ENCODE measurements around the gene RPP14.

The RPP14 gene

DNA sequence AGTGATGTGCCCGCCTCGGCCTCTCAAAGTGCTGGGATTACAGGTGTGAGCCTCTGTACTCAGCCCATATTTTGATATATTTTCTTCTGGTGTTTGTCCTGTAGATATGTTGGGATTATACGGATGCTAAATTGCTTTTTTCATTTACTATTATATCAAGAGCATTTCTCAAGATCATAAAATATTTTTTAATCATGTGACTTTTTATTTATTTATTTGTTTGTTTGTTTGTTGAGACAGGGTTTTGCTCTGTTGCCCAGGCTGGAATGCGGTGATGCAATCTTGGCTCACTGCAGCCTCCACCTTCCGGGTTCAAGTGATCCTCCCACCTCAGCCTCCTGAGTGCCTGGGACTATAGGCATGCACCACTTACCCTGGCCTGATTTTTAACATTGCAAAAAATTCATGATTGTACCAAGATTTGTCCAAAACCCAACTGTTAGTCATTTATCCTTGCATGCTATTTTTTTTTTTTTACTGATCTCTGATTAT lies 23.9 kb downstream of the RPP14 start:
- 100% methylated on average over 4 of the region's 5 CpGs for WGBS (ENCODE audit: insufficient coverage)
- Histone ChIP-seq H3K27me3 (replicated peaks in 2 of 5; ENCODE audit: control insufficient read depth in 4 of 5, insufficient read depth in 5 of 5, low read length in 4 of 5) (no peaks in the 10 kb centered on the region), H3K9me3 (ENCODE audit: control extremely low read depth in 1 of 5, control insufficient read depth in 4 of 5, insufficient read depth in 2 of 5, low read depth in 1 of 5, low read length in 4 of 5) (no peaks in the 10 kb centered on the region), H3K27ac (ENCODE audit: insufficient read depth in 1 of 2, low read depth in 1 of 2, low read length in 2 of 2, poor library complexity in 1 of 2, severe bottlenecking in 2 of 2) (no peak overlapping the region), H3K36me3 (ENCODE audit: control insufficient read depth in 4 of 4, insufficient read depth in 4 of 4, low read length in 3 of 4) (no peaks in the 10 kb centered on the region), H3K4me1 (ENCODE audit: control extremely low read depth in 1 of 4, control insufficient read depth in 4 of 4, insufficient read depth in 4 of 4, low read length in 3 of 4) (peaks cover 7 to 23% (median 21%) of the 10 kb centered on the region in 4 experiments), H3K4me3 (ENCODE audit: control insufficient read depth in 1 of 7, extremely low read depth in 1 of 7, insufficient read depth in 4 of 7, low read depth in 2 of 7, low read length in 6 of 7) (no peak overlapping the region)
- DNase-seq: no peak
- POLR2A ChIA-PET: no interaction called here
- CTCF ChIA-PET: interaction anchor here (1.1 to 7.4 kb wide), 6 partner anchors 10 to 86 kb away, joined by 3 to 44 read pairs (median 4); no protein-coding TSS in a partner anchor

DNA sequence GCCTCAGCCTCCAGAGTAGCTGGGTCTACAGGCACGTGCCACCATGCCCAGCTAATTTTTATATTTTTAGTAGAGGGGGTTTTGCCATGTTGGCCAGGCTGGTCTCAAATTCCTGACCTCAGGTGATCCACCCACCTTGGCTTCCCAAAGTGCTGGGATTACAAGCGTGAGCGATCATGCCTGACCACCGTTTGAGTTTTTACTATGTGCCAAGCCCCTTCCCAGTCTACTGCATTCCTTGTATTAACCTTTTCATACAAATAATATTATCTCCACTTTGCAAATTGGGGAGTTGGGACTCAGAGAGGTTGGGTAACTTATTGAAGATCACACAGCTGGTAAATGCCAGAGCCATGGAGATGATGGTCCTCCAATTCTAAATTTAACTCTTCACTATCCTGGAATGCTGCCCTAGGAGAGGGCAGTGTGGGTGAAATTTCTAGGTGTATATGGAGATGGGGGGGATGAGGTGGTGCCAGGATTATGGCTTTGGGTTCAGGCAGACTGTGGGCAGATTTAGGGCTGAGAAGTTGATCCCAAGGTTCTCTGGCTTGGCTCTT lies 25.6 kb downstream of the RPP14 start:
- no peak overlapping the region for H3K4me3 ChIP-seq (ENCODE audit: control insufficient read depth in 1 of 7, extremely low read depth in 1 of 7, insufficient read depth in 4 of 7, low read depth in 2 of 7, low read length in 6 of 7)
- 100% methylated on average over 4 of the region's 4 CpGs for WGBS (ENCODE audit: insufficient coverage)
- POLR2A ChIA-PET: no interaction called here
- DNase-seq: no peak
- H3K4me1 ChIP-seq (ENCODE audit: control extremely low read depth in 1 of 4, control insufficient read depth in 4 of 4, insufficient read depth in 4 of 4, low read length in 3 of 4): peaks cover 11 to 35% (median 33%) of the 10 kb centered on the region in 4 experiments
- H3K27ac ChIP-seq (ENCODE audit: insufficient read depth in 1 of 2, low read depth in 1 of 2, low read length in 2 of 2, poor library complexity in 1 of 2, severe bottlenecking in 2 of 2): no peak overlapping the region
- CTCF ChIA-PET: interaction anchor here (0.7 to 7.4 kb wide), 9 partner anchors 10 to 160 kb away, joined by 3 to 44 read pairs (median 3); partner anchors contain the start of gene KCTD6
- peaks cover 0 to 7% (median 0%) of the 10 kb centered on the region in 4 experiments for H3K36me3 ChIP-seq (ENCODE audit: control insufficient read depth in 4 of 4, insufficient read depth in 4 of 4, low read length in 3 of 4)
- no peaks in the 10 kb centered on the region for H3K9me3 ChIP-seq (ENCODE audit: control extremely low read depth in 1 of 5, control insufficient read depth in 4 of 5, insufficient read depth in 2 of 5, low read depth in 1 of 5, low read length in 4 of 5)
- no peaks in the 10 kb centered on the region for H3K27me3 ChIP-seq (replicated peaks in 2 of 5; ENCODE audit: control insufficient read depth in 4 of 5, insufficient read depth in 5 of 5, low read length in 4 of 5)

DNA sequence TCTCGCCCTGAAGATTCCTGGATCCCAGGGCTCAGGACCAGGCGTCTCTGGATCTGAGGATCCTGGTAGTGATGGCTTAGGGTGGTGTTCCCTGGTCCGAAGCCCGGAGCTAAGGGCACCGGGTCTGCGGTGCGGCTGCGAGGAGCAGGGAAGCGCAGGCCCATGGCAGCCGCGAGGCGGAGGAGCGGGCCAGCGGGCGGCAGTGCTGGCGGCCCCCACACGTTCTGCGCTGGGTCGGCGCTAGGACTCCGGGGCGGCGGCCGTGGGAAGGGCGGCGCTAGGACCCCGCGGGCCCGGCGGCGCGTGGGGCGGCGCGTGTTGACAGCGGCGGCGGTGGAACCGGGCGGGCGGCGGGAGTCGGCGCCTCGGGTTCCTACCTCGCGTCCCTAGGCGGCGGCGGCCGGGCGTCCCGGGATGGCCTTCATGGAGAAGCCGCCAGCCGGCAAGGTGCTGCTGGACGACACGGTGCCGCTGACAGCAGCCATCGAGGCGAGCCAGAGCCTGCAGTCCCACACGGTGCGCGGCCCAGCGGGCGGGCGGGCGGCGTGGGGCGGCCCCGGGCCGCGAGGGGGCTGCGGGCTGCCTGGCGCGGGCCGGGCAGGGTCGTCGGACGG lies 26.6 kb downstream of the RPP14 start, which contains the start of gene PXK:
TSS of gene PXK (plus strand) at position 318 of the 614 bp plus-strand sequence. CDS start at position 415, 97 bp downstream.
- CTCF ChIA-PET: interaction anchor here (0.6 to 7.4 kb wide), 16 partner anchors 17 to 165 kb away, joined by 3 to 44 read pairs (median 4); partner anchors contain the start of gene KCTD6
- Histone ChIP-seq H3K9me3 (ENCODE audit: control extremely low read depth in 1 of 5, control insufficient read depth in 4 of 5, insufficient read depth in 2 of 5, low read depth in 1 of 5, low read length in 4 of 5) (no peaks in the 10 kb centered on the region), H3K4me1 (ENCODE audit: control extremely low read depth in 1 of 4, control insufficient read depth in 4 of 4, insufficient read depth in 4 of 4, low read length in 3 of 4) (peaks cover 11 to 42% (median 34%) of the 10 kb centered on the region in 4 experiments), H3K4me3 (ENCODE audit: control insufficient read depth in 1 of 7, extremely low read depth in 1 of 7, insufficient read depth in 4 of 7, low read depth in 2 of 7, low read length in 6 of 7) (peak within 1 kb of the TSS; percentile 58 to 96 (median 85)), H3K27me3 (replicated peaks in 2 of 5; ENCODE audit: control insufficient read depth in 4 of 5, insufficient read depth in 5 of 5, low read length in 4 of 5) (no peaks in the 10 kb centered on the region), H3K36me3 (ENCODE audit: control insufficient read depth in 4 of 4, insufficient read depth in 4 of 4, low read length in 3 of 4) (peaks cover 0 to 16% (median 0%) of the 10 kb centered on the region in 4 experiments), H3K27ac (ENCODE audit: insufficient read depth in 1 of 2, low read depth in 1 of 2, low read length in 2 of 2, poor library complexity in 1 of 2, severe bottlenecking in 2 of 2) (peak within 1 kb of the TSS in 1 of 2 experiments; percentile 76)
- WGBS (ENCODE audit: insufficient coverage): 1% methylated on average over 79 of the region's 79 CpGs
- POLR2A ChIA-PET: interaction anchor here (2.0 kb wide), 1 partner anchor 18 kb away, joined by 6 read pairs; no protein-coding TSS in a partner anchor
- peak; percentile 78 to 93 (median 87) for DNase-seq

DNA sequence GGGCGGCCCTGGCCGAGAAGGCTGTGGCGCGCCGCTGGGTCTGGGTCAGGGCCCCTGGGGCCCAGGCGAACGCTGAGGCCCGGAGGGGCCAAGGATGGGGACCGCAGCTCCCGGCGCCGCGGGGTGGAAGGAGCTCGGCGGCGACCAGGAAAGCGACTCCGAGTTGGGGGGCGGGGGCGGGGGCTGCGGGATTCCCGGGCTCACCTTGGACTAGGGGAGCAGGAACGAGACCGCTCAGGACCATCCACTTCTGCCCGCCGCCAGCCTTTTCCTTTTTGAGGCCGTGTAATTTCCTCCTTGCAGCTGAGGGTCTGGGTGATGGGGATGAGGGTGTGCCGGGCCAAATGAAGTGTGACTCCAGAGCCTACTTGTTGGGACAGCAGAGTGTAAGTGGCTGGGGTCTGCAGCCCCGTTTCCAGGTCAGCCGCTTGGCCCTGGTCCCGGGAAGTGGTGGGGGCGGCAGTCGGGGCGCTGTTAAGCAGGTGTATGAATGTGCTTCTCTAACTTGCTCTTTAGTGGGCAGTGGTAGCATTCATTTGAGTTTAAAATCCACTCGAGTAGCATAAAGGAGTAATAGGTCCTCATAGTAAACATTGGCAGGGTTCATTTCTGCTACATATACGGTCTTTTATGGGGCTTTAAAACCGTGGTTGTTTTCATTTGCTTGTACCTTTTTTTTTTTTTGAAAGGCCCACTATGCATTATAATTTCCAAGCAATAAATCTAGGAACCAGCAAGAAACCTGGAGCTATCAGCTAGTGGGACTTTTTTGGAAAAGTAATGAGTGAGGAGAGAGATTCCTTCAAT lies 27.4 kb downstream of the RPP14 start:
- Histone ChIP-seq H3K9me3 (ENCODE audit: control extremely low read depth in 1 of 5, control insufficient read depth in 4 of 5, insufficient read depth in 2 of 5, low read depth in 1 of 5, low read length in 4 of 5) (no peaks in the 10 kb centered on the region), H3K4me3 (ENCODE audit: control insufficient read depth in 1 of 7, extremely low read depth in 1 of 7, insufficient read depth in 4 of 7, low read depth in 2 of 7, low read length in 6 of 7) (peak overlapping the region; percentile 58 to 96 (median 85)), H3K27me3 (replicated peaks in 2 of 5; ENCODE audit: control insufficient read depth in 4 of 5, insufficient read depth in 5 of 5, low read length in 4 of 5) (no peaks in the 10 kb centered on the region), H3K4me1 (ENCODE audit: control extremely low read depth in 1 of 4, control insufficient read depth in 4 of 4, insufficient read depth in 4 of 4, low read length in 3 of 4) (peaks cover 11 to 42% (median 34%) of the 10 kb centered on the region in 4 experiments), H3K36me3 (ENCODE audit: control insufficient read depth in 4 of 4, insufficient read depth in 4 of 4, low read length in 3 of 4) (peaks cover 0 to 19% (median 0%) of the 10 kb centered on the region in 4 experiments), H3K27ac (ENCODE audit: insufficient read depth in 1 of 2, low read depth in 1 of 2, low read length in 2 of 2, poor library complexity in 1 of 2, severe bottlenecking in 2 of 2) (peak overlapping the region in 1 of 2 experiments; percentile 76)
- ChIA-PET CTCF (interaction anchor here (0.7 to 7.4 kb wide), 17 partner anchors 10 to 200 kb away, joined by 3 to 44 read pairs (median 4); no protein-coding TSS in a partner anchor), POLR2A (interaction anchor here (1.2 to 2.0 kb wide), 2 partner anchors 8 to 17 kb away, joined by 5 to 6 read pairs; no protein-coding TSS in a partner anchor)
- WGBS (ENCODE audit: insufficient coverage): 0% methylated on average over 30 of the region's 37 CpGs
- peak in 2 of 3 donors; percentile 50 to 62 for DNase-seq

DNA sequence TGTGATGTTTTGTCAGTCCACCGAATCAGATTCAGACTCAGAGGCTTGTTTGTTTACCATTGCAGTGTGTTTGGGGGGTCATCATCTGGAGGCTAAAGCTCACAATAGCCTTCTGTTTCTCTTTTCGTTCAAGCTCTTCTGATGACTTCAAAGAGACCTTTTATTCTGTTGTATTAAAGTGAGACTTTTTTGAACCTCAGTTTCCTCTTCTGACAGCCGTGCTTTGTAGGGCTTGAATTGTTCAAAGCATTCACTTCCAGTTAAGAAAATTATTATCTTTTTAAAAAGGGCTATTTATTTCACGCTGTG lies 27.9 kb downstream of the RPP14 start:
- Histone ChIP-seq H3K27me3 (replicated peaks in 2 of 5; ENCODE audit: control insufficient read depth in 4 of 5, insufficient read depth in 5 of 5, low read length in 4 of 5) (no peaks in the 10 kb centered on the region), H3K4me1 (ENCODE audit: control extremely low read depth in 1 of 4, control insufficient read depth in 4 of 4, insufficient read depth in 4 of 4, low read length in 3 of 4) (peaks cover 11 to 42% (median 34%) of the 10 kb centered on the region in 4 experiments), H3K9me3 (ENCODE audit: control extremely low read depth in 1 of 5, control insufficient read depth in 4 of 5, insufficient read depth in 2 of 5, low read depth in 1 of 5, low read length in 4 of 5) (no peaks in the 10 kb centered on the region), H3K27ac (ENCODE audit: insufficient read depth in 1 of 2, low read depth in 1 of 2, low read length in 2 of 2, poor library complexity in 1 of 2, severe bottlenecking in 2 of 2) (peak overlapping the region in 1 of 2 experiments; percentile 76), H3K36me3 (ENCODE audit: control insufficient read depth in 4 of 4, insufficient read depth in 4 of 4, low read length in 3 of 4) (peaks cover 0 to 22% (median under 1%) of the 10 kb centered on the region in 4 experiments), H3K4me3 (ENCODE audit: control insufficient read depth in 1 of 7, extremely low read depth in 1 of 7, insufficient read depth in 4 of 7, low read depth in 2 of 7, low read length in 6 of 7) (peak overlapping the region in 6 of 7 experiments; percentile 58 to 96 (median 88))
- peak in 2 of 3 donors; percentile 9 to 22 for DNase-seq
- CTCF ChIA-PET: interaction anchor here (0.7 to 7.4 kb wide), 14 partner anchors 9 to 200 kb away, joined by 3 to 44 read pairs (median 4); partner anchors contain the start of genes HTD2 and RPP14
- 33% methylated on average over 3 of the region's 4 CpGs for WGBS (ENCODE audit: insufficient coverage)
- POLR2A ChIA-PET: interaction anchor here (1.2 to 2.0 kb wide), 2 partner anchors 9 to 17 kb away, joined by 5 to 6 read pairs; no protein-coding TSS in a partner anchor

DNA sequence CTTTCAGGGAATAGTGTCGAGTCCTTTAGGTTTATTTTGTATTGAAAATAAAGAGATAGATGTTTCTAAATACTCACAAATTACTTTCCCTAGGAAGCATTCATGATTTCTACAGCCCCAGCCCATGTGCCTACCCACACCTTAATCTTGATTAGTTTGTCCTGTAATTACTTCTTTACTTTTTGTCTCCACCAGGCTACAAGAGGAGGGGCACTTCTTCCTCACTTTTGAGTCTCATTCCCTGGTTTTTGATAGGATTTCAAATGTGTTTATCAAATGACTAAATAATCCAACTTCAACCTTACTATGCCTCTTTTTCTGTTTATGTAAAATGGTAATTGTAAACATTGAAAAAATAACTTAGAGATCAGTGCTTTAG lies 28.4 kb downstream of the RPP14 start:
- Histone ChIP-seq H3K27me3 (replicated peaks in 2 of 5; ENCODE audit: control insufficient read depth in 4 of 5, insufficient read depth in 5 of 5, low read length in 4 of 5) (no peaks in the 10 kb centered on the region), H3K27ac (ENCODE audit: insufficient read depth in 1 of 2, low read depth in 1 of 2, low read length in 2 of 2, poor library complexity in 1 of 2, severe bottlenecking in 2 of 2) (peak overlapping the region in 1 of 2 experiments; percentile 81), H3K36me3 (ENCODE audit: control insufficient read depth in 4 of 4, insufficient read depth in 4 of 4, low read length in 3 of 4) (peaks cover 0 to 24% (median 3%) of the 10 kb centered on the region in 4 experiments), H3K9me3 (ENCODE audit: control extremely low read depth in 1 of 5, control insufficient read depth in 4 of 5, insufficient read depth in 2 of 5, low read depth in 1 of 5, low read length in 4 of 5) (no peaks in the 10 kb centered on the region), H3K4me1 (ENCODE audit: control extremely low read depth in 1 of 4, control insufficient read depth in 4 of 4, insufficient read depth in 4 of 4, low read length in 3 of 4) (peaks cover 11 to 42% (median 34%) of the 10 kb centered on the region in 4 experiments), H3K4me3 (ENCODE audit: control insufficient read depth in 1 of 7, extremely low read depth in 1 of 7, insufficient read depth in 4 of 7, low read depth in 2 of 7, low read length in 6 of 7) (peak overlapping the region in 5 of 7 experiments; percentile 32 to 91 (median 58))
- POLR2A ChIA-PET: interaction anchor here (0.6 to 2.0 kb wide), 4 partner anchors 9 to 27 kb away, joined by 3 to 6 read pairs (median 4); no protein-coding TSS in a partner anchor
- CTCF ChIA-PET: interaction anchor here (0.7 to 7.4 kb wide), 12 partner anchors 10 to 199 kb away, joined by 3 to 44 read pairs (median 6); partner anchors contain the start of genes HTD2 and RPP14
- no CpG with 5 or more reads among the region's 1 CpG for WGBS (ENCODE audit: insufficient coverage)
- DNase-seq: no peak

Measured in common myeloid progenitor, CD34-positive (primary cell).